8988T (cell line): ENCODE measurements around the gene TMCO2.

Source experiments
- DNase-seq: peaks from one replicate; pipeline ENCODE4 v3.0.0; 2011

TMCO2 gene

DNA sequence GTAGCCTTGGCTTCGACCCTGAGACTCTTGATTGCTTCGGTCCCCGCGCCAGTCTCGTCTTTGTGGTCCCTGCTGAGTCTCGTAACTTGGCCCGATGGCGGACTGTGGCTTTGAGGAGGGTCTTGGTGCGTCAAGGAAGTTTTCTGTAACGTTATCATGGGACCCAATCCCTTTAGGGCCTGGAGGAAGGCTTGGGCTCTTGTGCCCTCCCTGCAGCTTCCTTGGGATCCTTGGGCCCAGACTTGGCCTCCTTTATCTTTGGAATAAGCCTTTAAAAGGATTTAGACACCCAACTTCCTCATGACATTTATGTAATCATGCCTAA lies 10.7 kb downstream of the TMCO2 start:
- DNase-seq, result no peak

DNA sequence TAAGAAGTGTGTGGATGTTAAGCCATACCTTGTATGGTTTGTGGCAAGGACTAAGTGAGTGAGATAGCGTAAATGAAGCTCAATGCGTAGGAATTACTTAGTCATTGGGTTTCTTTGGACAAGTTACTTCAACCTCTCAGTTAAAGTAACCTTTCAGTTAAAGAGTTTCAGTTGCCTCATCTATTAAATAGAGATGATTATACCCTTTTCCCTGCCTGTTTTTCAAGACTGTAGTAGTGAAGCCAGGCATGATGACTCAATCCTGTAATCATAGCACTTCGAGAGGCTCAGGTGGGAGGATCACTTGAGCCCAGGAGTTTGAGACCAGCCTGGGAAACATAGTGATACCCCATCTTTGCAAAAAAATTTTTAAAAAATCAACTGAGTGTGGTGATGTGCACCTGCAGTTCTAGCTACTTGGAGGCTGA lies 16.6 kb downstream of the TMCO2 start:
- DNase-seq, result no peak

DNA sequence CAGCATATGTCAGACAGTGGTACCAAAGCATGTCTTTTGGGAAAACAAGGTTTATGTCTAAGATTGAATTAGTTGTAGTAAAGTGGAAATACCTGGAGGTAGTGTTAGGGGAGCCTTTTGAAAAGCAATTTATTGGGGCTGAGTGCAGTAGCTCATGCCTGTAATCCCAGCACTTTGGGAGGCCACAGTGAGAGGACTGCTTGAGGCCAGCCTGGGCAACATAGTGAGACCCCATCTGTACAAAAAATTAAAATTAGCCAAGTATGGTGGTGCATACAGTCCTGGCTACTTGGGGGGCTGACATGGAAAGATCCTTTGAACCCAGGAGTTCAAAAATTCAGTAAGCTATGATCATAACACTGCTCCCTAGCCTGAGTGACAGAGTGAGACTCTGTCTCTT lies 17.6 kb downstream of the TMCO2 start:
- DNase-seq, result no peak

DNA sequence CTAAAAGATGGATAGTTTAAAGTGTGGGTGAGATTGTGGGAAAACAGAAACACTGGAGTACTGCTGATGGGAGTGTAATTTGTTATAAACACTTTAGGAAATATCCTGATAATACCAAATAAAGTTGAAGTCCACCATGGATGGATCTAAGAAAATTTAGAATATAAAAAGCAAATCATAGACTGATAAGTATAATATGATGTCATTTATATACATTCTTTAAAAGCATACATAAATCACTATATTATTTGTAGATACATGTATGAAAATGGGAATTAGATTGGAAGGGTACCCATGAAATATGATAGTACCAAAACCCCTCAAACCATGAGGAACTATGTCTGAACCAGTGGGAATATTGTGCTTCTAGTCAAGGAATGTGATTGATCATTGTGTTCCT lies 18.2 kb downstream of the TMCO2 start:
- no peak for DNase-seq

DNA sequence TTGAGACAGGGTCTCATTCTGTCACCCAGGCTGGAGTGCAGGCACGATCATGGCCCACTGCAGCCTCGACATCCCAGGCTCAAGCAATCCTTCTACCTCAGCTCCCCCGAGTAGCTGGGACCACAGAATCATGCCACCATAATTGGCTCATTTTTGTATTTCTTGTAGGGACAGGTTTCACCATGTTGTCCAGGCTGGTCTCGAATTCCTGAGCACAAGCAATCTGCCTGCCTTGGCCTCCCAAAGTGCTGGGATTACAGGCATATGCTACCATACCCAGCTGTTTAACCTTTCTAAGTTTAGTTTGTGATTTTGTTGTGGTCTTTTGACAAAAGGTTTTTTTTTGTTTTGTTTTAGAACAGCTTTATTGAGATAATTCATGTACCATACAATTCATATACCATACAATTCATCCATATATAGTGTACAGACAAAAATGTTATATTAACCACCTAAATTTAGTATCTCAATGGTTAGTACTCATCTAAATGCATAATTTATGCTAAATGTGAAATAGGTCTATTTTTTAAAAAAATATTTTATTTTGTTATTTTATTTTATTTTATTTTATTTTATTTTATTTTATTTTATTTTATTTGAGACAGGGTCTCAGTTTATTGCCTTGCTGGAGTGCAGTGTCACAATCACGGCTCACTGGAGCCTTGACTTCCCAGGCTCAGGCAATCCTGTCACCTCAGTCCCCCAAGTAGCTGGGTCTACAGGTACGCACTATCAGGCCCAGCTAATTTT lies 19.2 kb downstream of the TMCO2 start:
- no peak for DNase-seq

DNA sequence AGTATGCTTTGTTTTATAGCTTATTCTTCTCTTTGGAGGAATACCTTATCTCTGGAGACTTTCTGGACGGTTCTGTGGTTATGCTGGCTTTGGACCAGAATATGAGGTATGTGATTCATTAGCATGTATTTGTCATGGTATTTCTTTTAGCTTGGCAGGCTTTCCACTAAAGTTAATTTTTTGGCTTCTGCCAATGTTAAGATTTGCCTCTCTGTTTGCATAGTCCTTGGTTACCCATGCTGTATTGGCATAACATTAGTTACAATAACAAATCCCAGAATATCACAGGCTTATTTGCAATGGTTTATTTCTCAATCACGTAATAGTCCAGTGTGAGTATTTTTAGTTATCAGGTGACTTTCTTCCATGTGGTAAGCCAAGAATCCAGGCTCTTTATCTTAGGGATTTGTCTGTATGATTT lies 20.0 kb downstream of the TMCO2 start:
- DNase-seq, result no peak

DNA sequence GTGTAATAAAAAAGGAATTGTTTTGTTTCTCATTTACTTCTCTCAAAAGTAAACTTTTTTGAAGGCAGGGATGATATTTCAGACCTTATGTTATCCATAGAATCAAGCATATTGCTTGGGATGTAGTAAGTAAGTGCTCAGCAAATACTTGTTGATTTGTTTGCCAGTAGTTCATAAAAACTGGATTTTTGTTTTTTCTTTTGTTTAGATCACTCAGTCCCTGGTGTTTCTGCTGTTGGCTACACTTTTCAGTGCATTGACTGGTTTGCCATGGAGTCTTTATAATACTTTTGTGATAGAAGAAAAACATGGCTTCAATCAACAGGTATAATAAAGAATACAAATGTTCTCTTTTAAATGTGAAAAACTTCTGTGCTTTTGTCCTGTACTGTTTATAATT lies 20.5 kb downstream of the TMCO2 start:
- DNase-seq, result no peak

DNA sequence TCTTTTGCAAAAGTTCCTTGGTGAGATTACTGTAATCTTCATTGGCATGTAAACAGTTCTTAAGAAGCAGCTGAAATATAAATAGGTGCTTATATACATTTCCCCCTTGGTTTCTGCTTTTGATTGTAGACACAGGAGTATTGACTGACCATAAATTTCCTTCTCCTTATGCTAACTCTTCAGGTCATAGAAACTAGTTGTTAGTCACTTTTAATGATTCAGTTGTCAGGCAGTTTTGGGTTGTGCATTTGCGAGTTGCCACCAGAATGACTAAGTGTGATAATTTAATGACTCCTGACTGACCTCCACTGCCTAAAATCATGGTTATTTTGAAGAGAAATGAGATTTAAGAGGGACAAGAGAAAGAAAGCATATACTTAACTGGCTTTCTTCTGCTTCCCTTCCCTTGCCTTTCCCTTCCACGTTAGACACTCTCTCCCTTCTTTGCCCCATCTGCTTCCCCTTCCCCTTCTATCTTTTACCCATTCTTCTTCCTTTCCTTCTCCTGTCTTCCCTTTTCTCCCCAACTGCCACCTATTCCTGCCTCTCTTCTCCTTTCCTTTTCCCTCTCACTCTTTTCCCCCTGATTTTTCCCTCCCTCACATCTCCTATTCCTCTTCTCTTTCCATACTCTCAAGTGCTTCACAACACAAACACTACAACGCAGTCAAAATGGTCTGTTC lies 22.6 kb downstream of the TMCO2 start:
- no peak for DNase-seq

DNA sequence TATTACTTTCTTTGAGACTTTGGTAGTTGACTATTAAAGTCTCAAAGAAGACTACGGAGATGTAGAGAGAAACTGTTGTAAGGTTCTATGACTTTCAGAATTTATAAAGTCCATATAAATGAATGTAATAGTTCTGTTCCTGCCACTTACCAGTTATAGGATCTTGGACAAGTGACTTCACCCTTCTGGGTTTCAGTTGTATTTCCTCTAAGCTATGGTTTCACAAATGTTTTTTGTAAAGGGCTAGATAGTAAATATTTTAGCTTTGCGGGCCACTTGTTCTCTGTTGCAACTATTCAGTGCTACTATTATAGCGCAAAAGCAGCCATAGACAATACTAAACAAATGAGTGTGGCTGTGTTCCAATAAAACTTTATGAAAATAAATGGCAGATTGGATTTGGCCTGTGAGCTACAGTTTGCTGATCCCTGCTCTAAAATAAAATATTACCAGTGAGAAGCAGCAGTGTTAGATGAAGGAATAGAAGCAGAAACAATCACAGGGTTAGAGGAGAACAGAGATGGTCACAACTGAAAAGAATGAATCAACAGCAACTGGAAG lies 25.0 kb downstream of the TMCO2 start:
- DNase-seq, result no peak

DNA sequence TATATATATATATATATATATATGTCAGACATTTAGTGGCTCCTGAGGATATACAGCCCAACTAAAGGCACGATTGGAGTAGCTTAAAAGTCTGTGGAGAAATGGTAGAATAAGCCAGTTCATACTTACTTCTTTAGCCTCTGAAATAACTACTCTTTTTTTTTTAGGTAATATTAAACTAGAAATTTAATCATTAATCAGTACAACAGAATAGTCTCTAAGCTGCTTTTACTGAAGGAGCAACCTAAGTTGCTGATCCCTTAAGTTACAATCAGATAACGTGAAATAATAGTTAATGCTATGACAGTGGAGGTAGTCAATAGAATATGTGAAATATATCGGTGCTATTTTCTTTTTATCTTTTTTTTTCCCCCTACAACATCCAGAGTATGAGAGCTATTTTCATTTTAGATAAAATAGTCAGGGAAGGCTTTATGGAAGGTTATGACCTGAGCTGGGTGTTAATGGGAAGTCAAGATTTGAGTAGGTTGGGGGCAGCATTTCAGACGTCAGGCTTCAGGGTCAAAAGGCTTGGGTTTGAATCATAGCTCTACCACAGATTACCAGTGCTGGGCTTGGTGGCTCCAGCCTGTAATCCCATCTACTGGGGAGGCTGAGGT lies 25.9 kb downstream of the TMCO2 start:
- no peak for DNase-seq

DNA sequence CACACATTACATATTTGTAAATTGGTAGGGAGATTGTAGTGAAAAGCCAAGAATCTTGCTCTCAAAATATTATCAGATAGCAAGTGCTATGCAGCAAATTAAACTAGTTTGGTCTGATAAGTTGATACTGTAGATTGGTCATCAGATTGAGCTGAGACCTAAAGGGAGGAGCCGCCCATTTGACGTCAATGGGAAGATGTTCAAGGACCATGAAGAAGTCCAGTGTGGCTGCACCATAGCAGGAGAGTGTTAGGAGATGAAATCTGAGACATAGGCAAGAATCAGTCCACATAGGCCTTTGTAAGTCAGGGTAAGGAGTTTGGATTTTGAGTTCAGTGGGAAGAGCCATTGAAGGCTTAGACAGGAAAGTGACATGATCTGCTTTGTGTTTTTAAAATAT lies 26.6 kb downstream of the TMCO2 start:
- DNase-seq, result no peak

DNA sequence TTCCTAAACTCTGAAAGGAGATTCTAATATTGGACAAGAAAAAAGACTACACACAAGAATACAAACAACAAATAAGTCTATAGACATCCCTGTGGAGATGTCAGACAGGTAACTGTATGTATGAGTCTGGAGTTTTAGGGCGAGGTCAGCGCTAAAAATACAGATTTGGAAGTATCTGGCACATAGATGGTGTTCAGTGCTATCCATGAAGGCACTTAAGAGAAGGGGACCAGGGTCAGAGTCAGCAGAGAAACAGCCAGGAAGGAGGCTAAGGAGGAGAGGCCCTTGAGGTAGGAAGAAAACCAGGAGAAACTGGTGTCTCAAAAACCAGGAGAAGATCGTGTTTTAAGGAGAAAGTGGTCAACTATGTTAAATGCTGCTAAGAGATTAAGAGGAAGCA lies 28.4 kb downstream of the TMCO2 start:
- no peak for DNase-seq

DNA sequence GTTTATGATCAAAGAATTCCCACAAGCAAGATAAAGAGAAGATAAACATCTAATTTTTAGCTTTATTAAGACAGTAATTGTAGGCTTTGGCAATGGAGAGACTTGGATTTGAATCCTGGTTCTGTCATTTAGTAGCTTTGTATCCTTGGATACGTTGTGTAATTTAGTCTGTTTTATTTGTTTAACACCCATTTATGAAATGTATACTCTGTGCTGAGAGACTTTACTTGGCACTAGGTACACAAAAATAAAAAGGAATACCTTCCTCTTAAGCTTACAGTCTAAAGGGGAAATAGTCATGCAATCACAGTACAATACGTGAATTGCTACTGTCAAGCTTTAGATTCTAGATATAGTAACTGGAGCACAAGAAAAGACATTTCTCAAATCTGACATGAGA lies 34.1 kb downstream of the TMCO2 start:
- no peak for DNase-seq

DNA sequence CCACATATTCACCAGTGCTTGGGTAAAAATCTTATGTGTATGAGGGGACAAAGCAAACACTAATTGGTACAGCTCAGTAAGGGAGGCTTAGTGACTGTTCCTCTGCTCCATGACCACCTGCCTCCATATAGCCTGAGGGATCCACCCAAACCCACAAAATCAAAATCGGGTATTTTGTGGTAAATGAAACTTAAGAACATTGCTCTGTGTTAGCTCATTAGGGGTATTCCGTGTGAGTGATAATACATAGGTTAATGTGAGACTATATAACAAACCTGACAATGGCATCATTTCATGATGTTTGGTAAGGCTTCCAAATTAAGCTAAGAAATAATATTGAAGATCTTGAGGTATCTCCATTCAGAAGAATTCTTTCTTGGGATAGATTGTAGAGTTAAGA lies 43.6 kb downstream of the TMCO2 start:
- DNase-seq, result no peak

DNA sequence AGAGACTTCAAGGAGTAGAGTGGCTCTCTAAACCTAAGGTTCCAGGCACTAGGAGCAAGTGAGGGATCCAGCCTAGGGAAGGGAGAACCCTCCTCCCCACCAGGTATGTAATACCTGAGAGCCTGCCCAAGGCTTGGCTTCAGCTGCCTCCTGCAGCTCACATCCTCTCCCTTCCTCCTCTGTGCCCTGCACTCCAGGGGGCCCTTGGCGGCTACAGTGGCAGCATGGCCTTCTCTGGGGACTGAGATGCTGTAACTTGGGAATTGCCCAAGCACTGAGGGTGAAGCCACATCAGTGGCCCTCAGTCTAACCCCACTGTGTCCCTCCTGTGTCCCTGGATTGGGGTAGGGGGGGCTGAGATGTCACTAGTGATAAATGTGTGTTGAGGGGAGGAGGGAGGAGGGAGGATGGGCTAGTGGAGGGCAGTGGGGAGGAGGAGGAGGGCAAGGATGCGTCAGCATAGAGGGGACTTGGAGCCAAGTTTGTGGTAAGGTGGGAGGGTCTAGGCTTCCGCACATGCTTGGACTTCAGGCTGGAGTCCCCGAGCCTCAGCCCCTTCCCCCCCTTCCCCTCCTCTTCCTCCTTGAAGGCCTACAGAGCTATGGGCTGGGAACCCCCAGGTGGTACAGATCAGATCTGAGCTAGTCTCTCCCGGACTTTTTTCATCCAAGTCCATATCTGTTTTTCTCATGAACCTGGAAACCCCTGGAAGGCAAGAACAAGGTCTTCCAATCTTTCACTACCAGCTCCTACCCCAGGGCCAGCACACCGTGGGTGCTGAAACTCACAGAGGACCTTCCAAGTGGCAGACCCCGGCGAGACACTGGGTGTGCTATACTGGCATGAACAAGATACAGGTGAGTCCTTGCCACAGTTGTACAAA lies 51.9 kb downstream of the TMCO2 start:
- no peak for DNase-seq

DNA sequence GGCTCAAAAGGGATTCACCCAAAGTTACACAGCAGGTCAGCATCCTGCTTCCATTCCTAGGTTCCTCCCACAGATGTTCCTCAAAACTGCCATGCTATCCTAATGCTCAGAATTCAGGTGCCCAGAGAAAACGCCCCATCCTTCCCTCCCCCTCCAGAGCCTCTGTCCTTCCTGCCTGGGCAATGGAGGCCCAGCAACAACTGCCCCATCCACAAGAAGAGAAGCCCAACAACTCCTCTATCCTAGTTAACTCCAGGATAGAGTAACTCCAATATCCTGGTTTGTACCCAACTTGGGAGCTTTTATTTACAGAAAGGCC lies 52.5 kb downstream of the TMCO2 start:
- no peak for DNase-seq

DNA sequence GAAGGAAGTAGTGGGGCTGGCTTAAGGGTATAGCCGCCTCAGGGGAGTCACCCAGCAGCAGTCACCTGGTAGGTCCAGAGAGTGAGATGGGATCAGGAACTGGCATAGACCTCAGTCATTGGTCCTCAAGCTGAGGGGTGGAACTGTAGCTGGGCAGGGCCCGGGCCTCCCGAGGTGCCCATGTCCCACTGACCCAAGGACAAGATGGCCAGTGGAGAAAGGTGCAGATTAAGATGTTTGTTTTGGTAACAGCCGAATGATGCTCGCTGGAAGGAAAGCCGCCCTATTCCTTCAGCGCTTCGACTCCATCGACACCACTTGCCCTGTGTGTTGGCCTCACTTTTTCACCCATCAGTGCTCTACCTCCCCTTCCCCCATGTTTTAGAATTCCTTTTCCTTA lies 52.9 kb downstream of the TMCO2 start:
- no peak for DNase-seq

DNA sequence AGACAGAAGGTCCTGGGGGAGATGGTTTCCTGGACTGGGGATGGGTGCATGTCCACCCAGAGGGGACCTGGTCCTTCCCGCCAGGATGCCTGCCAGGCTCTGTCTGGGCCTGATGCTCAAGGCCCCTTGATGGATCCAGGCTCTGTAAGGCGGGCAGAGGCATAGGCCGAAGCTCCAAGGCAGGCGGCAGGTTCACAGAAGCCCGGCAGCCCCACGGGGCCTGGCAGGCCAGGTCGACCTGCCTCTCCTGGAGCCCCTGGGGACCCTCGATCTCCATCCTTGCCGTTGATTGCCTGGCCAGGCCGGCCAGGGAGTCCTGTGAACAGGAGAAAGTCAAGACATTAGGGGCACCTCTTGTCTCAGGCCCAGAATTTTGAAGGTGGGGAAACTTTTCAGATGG lies 53.3 kb downstream of the TMCO2 start:
- no peak for DNase-seq
